GM19324 (cell line): Measurements from ENCODE around the gene TEKT3.

Experiments used
- ATAC-seq: cut with Tn5 transposase; IDR thresholded peaks from one replicate; pipeline ENCODE4 v1.9.1; 2021; ENCODE audit warnings: mild to moderate bottlenecking, moderate library complexity; ENCODE audit not compliant: unreplicated experiment, low FRiP score

TEKT3 gene

DNA sequence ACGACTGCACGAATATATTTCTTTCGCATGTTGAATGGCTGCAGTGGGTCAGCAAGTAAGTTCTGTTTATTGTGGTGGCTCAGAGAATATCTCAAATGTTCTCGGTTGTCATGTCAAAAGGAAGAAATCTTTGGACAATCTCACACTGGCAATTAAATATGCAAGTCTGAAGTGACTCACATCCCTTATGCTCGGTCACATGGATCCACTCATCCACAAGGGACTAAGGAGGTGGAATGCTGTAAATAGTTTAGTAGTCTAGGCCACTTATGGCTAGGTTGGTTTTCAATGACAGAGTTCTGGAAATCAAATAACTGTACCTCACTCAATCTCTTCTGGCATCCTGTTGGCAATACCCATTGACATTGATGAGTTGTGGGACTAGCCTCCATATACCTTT lies 43.2 kb downstream of the TEKT3 start:
- no peak for ATAC-seq

DNA sequence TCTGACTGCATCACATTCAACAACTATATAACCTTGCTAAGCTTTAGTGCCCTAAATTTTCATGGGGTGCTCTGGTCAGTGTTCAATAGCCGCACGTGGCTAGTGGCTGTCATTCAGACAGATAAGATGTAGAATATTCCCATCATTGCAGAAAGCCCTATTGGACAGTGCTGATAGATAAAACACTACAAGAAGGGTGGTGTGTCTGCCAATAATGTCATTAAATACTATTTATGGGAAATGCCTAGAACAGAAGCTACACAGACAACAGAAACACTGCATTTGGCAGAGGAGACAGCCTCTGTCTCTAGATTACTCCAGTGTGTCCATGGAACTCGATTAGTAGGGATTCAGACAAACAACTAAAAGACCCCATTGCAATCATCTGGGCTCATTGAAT lies 47.8 kb downstream of the TEKT3 start:
- no peak for ATAC-seq

DNA sequence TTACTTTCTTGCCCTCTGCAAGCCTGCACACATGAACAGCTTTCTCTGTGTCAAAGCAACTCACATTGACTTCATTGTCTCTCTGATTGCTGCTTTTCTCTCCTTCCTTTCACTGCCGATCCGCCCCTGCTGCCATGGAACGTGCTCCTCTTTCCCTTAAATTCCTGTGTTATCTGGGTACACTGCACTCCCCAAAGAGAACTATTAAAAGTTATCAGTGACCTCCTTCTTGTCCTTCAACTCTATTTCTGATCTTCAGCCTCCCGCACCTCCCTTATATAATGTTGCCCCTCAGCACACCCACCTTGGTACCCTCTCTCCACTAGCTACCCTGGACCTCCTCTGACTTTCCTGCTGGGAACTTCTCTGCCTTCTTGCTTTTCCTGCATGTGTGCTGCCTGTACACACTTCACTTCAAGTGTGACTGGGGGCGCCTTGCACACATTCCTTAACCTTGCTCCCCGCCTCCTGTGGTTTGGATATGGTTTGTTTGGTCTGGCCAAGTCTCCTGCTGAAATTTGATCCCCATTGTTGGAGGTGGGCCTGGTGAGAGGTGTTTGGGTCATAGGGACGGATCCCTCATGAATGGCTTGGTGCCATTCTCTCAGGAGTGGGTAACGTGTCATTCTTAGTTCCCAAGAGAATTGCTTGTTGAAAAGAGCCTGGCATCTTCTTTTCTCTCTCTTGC lies 49.6 kb downstream of the TEKT3 start:
- ATAC-seq = no peak

DNA sequence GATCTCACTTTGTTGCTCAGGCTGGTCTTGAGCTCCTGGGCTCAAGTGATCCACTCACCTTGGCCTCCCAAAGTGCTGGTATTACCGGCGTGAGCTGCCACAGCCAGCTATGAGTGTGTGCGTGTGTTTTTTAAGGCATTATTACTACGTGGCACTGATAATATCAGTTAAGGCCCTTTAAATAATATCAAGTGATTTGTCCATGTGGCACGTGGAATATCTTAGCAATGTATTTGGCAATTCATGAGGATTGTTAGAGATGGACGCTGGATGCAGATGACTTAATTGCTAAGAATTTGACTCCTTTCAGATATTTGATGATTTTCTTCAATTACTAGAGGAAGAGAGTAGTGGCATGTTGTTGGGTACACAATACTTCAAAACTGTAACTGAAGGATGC lies 50.8 kb downstream of the TEKT3 start:
- ATAC-seq = no peak

DNA sequence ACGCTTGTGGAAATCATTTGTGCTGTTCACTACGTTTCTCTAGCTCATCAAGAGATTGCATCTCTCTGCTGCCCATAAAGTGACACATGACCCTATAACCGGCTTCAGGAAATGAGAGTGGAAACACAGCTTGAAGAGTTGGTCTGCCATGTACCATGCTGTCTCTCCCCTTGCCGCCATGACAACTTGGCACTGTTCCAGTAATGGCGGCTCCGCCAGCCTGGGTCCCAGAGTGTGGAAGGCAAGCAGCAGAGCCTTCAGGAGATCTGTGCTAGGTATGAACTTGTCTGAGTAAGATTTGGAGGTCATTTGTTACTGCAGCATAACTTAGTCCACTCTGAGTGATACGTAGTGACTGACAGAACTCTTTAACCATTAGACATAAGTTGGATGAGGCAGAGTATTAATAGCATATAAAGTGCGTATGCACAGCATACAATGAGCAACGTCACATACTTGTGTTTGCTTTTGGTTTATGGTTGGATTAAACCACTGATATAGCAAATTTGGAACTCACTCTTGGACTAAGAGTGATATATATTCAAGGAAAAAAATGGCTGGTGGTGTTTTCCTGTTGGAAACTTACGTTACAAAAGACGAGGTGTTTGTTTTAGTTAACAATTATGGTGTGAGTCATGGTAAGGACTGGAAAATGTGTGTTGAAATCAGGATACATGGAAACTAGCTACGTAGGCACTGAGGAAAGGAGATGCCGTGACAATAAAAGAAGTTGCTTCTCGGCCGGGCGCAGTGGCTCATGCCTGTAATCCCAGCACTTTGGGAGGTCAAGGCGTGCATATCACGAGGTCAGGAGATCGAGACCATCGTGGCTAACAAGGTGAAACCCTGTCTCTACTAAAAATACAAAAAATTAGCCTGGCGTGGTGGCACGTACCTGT lies 51.9 kb downstream of the TEKT3 start:
- no peak for ATAC-seq

DNA sequence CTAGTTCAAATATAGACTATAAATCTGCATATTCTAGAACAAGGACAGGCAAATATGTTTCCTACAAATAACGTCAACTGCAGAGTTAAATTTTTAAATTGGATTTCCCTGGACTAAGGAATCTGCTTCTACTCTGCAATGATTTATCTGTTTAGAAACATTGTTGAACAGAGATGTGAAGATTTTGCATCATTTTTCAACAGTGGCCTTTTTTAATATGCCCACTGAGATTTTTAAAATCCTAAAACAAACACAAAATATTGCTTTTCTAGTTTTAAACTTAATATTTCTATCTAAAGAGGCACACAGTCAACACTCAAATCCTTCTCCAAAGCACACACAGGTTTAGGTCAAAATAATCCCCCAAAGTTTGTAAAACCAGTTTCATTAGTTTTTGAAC lies 52.5 kb downstream of the TEKT3 start:
- no peak for ATAC-seq

DNA sequence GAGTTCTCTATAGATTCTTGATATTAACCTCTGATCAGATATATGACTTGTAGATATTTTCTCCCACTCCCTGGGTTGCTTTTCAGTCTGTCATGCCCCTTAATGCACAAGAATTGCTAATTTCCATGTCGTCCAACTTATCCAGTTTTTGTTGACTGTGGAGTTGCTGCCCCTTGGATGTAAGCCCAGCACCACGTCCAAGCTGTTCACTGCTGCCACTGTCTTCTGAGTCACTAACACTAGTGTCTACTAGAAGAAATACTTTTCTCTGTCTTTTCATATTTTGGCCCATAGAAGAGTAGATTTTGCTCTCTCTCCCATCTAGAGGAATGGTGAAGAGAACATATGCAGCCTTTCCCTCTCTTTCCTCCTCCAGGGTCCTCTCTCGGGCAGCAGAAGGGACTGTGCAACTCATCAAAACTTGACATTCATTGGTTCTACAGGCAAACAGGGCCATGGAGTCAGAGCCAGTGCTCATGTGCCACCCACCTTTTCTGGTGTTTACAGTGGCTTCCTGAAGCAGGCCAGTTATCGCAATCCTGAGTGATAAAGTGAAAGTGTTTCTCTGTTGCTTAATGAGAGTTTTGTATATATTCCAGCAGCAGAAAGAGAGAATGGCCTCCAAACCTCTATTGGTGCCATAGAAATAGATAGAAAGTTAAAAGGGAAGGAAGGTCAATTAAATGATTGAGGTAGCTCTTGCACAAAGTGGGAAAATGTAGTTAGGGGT lies 53.7 kb downstream of the TEKT3 start:
- no peak for ATAC-seq

DNA sequence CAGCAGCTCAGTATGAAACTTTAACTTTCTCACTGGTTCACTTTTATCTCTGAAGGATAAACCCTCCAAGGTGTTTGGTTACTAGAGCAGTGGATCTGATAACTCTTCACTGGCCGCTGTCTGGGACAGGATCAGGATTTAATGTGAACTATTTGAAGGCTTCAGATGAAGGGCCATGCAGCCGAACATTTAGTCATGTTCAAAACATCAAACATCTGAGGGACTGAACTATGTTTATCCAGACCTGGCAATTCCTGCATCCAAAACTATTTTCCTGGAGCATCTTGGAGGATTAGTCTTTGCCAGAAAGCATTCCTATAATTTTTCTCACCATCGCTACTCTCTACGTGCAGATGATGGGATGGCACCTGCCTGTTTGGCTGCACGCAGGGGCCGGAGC lies 55.9 kb downstream of the TEKT3 start:
- no peak for ATAC-seq

DNA sequence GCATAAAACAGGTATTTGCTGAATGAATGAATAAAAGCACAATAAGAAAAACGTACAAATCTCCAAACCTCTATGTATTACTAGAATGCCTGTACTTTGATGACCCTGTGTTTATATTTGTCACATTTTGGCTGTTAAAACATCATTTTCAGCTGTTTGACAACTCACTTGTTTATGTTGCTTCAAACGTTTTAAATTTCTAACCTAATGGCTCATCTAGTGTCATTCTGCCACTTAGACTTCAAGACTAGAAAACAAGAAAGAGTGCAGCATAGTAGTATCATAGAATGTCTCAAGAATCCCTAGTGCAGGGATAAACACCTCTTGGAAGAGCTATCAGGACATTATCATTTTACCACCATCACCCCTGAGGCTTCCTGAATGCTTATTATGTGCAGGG lies 56.9 kb downstream of the TEKT3 start:
- ATAC-seq = no peak

DNA sequence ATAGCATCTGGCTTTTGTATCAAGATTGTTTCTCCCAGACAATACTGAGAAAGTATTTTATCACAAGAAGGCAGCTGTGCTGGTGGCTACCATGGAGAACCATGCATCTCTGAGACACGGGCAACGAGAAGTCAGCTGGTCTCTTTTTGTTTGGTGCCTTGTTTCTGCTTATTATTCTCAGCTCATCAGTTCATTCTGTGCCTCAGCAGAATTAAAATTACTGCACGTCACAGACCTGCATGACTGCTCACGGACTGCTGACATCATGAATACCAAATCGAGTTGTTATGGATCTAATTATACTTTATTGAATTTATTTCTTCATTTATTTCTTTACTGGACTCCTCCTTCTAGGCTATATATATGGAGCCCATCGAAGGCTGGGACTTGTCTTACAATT lies 57.3 kb downstream of the TEKT3 start:
- ATAC-seq = no peak

DNA sequence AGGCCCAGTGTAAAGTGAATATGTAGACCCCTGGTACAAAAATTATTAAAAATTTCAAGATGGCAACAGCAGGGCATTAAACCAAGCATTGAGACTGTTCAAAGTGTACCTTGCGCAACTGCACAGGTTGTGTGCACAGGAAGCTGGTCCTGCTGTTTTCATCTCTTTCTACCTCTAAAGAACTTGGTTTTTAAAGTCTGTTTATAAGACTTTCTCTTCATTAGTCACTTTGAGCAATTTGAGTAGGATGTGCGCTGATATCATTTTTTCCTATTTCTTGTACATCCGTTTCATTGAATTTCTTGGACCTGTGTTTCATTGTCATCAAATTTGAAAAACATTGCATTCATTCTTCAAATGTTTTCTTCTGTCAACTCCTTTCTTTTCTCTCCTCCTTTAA lies 59.5 kb downstream of the TEKT3 start:
- no peak for ATAC-seq

DNA sequence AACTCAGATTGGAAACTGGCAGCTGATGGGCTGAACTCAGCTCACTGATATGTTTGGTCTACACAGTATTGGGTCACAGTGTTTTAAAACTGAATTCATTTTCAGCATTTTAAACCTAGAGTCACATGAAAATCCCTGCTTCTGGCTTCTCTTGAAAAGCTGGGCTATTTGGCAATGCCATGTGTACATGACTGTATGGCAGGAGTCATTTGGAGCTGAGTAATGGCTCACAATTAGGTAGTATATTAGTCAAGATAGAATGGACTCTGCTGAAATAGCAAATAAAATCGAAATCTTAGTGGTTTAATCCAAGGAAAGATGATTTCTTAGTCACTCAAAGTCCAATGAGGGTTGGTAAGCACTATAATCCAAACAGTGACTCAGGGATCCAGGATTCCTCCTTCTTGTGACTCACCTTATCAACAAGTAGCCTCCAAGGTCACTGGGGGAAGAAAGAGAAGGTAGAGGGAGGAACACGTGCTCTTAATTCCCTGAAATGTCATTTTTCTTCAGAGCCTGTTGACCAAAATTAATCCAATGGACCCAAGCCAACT lies 62.4 kb downstream of the TEKT3 start:
- no peak for ATAC-seq

DNA sequence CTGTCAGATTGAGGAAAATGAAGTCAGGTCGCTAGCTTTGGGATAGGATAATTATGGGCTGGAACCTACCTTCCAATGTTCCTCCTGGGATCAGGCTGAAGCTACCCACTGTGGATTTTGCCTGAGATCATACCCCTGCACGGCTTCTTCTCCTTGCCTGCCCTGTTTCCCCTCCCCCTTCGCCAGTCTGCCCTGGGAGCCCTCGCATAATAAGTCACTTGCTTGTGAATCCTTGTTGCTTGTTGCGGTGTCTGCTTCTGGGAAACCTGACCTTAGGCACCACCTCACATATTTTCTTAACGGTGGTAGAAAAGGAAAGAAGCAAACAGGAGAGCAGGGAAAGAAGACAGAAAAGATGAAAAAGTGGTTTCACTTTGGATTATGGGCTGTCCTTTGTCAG lies 63.0 kb downstream of the TEKT3 start:
- ATAC-seq = no peak

DNA sequence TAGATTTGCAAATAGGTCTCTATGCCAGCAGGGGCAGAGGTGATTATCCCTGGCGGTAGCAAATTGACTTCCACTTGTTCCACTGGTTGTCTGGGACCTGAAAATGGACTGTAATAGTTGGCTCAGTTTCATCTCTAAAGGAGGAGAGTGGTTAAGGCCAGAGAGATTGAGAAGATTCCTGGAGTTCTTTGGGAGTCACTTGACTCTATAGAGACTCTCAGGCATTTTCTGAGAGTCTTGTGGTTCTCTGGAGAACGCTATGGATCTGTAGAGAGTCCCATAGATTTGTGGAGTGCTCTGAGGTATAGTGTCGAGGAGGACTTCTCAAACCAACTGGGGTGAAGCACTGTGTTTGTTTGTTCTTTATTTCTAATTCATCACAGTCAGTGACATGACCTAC lies 67.4 kb downstream of the TEKT3 start:
- ATAC-seq = no peak

DNA sequence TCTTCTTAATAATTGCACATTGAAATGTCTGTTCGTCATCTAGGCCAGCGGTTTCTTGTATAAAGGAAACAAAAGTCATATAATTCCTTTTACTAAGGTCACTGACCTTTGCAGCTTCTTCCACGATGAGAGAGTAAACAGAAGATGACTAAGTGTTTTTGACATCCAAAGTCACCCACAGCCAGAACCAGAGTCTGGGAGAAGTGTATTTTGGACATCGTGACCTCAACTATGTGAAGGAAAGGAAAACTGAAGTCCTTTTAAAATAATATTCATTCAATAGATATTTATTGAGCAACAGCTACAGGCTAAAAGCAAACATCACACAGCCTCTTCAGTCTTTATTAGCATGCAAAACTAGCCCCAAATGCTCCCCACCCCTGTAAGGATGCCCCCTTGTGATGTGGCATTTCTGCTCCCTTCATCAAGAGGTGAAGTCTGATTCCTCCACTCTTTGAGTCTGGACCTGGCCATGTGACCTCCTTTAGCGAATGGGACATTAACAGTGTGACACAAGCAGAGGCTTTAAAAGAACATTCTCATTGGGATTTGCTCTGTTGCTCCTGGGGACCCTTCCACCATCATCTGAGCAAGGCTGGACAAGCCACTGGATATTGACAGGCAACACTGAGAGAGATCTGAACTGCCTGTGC lies 68.1 kb downstream of the TEKT3 start:
- no peak for ATAC-seq

DNA sequence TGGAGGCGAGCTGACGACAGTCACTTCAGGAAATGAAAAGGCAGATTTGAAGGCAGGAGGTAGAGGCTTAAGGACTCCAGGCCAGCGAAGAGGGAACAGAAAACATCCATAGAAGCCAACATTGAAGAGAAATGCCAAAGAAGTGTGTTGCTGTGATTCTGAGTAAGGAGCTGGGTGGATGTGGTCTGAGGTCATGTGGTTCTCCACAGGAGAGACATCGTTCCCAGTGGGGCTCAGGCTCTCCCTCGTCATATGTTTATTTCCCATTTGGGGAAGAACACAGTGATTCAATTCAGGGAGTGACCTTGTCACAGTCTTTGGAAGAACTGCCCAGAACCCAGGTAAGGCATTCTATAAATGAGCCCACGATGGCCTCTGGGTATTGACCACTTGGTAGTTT lies 69.7 kb downstream of the TEKT3 start:
- ATAC-seq = no peak

DNA sequence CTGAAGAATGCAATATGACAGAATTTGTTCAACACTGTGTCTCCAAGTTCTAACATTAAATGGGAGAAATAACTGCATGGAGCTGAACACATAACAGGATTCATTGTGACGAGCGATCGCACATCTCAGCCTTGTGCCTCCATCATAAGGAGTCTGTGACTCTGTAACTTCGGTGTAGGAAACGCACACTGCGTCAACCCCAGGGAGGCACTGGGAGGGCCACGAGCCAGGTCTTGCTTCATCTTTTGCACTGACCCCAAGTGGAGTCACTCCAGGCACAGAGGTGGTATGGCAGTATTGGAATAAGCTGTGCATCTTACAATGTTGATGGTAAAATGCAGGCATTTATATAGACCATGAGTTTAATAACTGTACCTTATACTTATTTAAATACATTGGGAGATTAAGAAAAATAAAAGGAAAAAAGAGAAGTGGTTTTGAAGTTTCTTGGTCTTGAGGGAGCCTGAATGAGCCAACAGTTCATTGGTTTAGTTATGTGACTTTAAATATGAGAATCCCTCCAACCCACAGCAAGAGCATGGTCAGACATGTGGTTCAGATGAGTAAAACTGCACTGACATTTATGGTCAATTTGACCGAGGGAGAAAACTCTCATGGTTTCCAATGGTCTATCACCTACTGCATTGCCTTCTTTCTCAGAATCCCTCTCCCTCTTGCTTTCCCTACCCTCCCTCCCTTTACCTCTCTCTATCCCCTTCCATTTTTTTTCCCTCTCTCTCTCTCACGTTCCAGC lies 70.6 kb downstream of the TEKT3 start:
- ATAC-seq = no peak

DNA sequence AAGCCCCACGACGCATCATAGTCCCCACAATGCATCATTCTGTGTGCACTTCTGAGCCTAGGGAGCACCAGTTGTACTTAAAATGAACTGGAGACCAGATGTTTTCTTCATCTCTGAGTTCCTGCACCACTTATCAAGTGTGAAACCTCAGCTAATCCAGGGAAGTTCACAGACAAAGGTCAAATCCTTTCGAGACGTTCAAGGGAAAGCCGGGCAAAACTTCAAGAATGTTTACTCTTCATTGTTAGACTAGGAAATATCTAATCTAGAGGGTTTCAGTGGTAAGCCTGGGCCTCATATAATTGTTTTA lies 71.7 kb downstream of the TEKT3 start:
- no peak for ATAC-seq

DNA sequence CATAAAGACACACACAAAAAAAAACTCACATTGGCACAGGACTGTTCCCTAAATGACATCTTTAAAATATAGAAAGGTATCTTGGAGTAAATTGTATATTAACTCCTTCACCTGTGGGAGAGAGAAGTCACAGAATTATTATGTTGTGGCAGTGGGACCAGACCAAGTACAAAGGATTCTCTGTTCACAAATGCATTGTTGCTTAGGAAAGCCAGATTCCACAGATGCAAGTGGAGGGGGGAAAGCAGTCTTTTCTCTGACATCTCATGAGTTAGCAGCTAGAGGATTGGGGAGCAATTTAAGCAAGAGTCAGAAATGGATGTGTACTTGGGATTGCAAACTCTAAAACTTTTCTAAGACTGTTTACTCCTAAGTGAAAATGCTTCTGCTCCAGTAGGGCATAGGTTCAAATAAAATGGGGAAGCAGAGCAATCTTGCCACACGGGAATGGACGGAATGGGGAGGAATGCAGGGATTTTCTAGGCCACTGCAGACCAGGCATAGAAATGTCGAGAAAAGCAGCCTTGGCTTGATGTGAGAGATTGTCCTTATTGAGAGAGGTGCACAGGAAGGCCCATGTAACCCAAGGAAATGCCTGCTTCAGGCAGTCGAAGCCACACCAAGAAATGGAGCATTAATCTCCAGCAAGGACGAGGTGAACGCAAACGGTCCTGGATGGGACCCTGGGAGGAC lies 72.2 kb downstream of the TEKT3 start:
- no peak for ATAC-seq

DNA sequence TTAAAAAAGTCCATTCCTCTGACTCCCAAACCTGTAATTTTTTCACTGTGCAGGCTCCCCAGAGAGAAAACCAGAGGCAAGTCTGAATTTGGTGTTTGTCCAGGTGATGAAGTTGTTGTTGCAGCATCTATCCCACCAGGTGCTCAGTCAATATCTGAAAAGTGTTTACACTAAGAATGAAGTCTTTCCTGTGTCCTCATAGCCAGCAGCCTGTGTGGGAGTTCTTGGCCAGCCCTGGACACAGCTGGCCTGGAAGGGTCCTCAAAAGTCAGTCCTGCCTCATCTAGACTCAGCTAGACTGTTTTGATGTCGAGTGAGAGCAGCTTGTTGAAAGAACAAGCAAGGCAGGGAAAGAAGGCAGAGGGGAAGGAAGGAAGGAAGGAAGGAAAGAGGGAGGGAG lies 72.9 kb downstream of the TEKT3 start:
- no peak for ATAC-seq
